Hematopoietic multipotent progenitor cell treated with erythropoietin and hydrocortisone succinate and interleukin-3 and kit ligand, for 15 days (in vitro differentiated cells): ENCODE data around the gene PDGFC.
"Not testable (repeated sequence)": the region's sequence is repeated elsewhere in the genome, so short reads cannot be mapped to it uniquely, and the experiment has no call there.

Experiments used
- DNase-seq: peaks from one replicate; pipeline ENCODE4 v3.0.0-alpha.2; 2015; ENCODE audit warnings: low spot score

PDGFC gene

DNA sequence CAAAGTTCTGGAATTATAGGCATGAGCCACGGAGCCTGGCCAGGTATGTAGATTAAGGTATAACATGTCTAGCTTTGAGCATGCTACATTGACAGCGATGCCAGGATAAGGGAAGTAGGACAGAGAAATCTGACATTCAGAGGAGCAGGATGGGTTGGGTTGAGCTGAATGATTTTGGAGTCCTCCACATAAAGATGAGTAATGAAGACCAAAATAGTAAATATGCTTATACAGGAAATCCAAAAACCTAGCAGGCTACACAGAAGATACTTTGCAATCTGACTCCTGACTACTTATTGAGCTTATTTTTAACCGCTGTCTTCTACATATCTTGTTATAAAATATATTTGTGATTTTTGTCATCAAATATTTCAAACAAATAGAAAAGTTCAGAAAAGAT is 69.7 kb downstream of the PDGFC start:
- no peak for DNase-seq

DNA sequence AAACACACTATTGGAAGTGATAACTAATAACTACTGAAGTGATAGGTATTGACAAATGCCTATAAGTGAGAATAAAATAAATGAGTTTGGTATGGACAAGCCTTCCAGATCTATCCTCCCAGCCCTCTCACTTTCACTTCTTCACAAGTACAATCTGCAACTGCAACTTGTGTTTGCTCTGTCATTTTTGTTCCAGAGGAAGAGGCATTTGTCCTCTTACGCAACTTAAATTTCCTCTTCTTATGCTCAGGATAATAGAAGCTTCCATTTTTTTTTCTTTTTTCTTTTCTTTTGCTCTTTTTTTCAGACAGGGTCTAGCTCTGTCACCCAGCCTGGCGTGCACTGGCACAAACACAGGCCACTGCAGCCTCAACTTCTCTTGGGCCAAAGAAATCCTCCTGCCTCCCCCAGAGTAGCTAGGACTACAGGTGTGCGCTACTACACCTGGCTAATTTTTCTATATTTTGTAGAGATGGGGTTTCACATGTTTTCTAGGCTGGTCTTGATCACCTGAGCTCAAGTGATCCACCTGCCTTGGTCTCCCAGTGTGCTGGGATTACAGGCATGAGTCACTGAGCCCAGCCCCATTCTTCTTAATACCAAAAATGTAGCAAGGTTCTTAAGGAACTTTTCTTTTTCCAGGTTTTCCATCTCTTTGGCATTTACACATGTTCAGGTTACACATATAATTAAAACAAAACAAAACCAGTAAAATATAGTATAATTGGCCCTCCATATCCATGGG is 73.1 kb downstream of the PDGFC start:
- DNase-seq: no peak

DNA sequence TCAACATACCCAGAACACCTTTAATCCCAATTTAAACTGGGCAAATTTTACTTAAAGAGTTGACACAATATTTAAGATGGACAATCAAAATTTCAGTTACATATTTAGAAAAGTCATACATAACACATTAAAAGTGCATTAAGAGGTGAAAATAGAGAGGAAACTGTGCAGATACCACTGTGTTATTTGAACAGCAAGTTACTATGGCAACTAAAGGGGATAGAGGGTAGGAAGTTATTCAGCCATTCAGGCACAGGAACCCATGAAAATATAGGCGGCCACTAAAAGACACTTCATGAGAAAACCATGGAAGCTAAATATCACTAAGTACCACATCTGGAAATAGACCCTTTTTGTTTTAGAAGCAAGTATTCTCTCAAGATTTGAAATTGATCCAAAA is 75.1 kb downstream of the PDGFC start:
- no peak for DNase-seq

- no peak for DNase-seq
Measured at GRCh38 chr4:156894234-156894633, 77.4 kb downstream of the PDGFC start.

DNA sequence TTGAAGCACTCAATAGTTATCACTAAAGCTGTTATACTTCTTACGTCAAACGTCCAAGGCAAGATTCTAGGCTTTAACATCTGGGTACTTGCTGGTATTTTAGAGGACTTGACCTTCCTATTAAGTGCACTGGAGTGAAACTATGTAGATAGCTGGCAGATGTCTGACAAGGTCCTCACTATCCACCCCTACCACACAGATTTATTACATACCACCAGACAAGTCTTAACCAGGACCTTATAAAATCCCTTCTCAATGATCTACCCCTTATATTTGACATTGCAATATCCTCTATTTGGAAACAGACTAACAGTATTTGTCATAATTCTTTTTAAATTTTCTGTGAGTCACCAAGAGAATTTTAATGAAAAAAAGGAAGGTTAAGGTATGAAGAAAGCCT is 78.8 kb downstream of the PDGFC start:
- no peak for DNase-seq

DNA sequence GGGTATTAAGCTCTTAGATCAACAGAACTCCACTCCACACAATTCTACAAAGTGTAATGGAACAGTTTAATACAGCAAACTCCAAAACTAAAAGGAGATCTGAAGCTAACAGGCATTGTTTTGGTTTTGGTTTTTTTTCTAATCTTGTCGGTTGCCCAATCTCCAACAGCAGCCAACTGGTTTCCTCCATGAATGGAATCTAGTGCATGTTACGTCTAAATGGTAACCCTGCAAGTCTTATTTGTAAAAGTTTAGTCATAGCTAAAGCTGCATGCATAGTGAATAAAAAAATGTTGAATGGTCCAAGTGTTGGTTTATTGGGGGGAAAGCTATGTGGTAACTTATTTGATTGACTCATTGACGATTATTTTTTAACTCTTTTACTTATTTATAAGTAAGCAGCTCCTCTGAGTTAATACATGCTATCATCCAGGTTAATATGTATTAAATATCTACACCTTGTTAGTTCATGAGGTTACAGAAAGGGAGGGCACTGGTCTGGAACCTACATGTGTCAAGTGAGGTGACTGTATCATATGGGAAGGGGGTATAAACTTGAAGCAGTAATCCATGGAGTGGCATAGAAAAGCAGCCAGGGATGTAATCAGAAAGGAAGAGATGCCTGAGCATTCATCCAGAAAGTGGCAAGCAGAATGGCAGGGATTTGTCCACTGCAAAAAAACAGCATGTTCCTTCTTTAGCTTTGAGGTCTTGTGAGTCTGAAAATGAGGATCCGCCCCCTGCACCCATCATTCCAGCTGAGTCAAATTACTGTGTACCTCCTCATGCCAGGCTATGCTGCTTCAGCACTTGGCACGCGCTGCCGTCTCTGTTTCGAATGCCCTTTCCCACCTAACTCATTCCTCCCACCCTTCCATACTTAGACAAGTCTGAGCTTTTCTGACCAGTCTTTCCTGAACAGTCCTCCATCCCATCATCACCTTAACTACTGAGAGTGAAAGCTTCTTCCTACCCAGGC is 81.7 kb downstream of the PDGFC start:
- DNase-seq: no peak

- DNase-seq: no peak
Measured at GRCh38 chr4:156888762-156889161, 82.8 kb downstream of the PDGFC start.

DNA sequence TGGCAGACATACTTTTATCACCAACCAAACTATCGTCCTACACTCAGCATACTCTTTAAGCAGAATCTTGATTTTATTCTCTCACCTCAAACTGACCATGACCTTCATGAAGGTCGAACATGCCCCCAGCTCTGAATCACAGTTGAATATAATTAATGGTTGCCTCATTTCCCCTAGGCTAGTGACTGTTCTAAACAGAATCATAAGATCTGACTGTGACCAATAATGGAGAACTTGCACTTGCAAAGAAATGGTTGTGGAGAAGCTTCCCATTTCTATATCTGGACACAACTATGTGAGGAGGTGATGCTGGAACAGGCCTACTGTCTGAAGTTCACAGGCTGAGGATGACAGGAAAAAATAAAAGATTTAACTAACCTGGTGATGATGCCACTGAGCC is 85.1 kb downstream of the PDGFC start:
- no peak for DNase-seq

GRCh38 chr4:156885374-156885773 is 86.2 kb downstream of the PDGFC start:
- DNase-seq: no peak

- no peak for DNase-seq
Measured at GRCh38 chr4:156884183-156884582, 87.4 kb downstream of the PDGFC start.

- no peak for DNase-seq
Measured at GRCh38 chr4:156875704-156876103, 95.9 kb downstream of the PDGFC start.

- DNase-seq: no peak
Measured at GRCh38 chr4:156875055-156875454, 96.5 kb downstream of the PDGFC start.

DNA sequence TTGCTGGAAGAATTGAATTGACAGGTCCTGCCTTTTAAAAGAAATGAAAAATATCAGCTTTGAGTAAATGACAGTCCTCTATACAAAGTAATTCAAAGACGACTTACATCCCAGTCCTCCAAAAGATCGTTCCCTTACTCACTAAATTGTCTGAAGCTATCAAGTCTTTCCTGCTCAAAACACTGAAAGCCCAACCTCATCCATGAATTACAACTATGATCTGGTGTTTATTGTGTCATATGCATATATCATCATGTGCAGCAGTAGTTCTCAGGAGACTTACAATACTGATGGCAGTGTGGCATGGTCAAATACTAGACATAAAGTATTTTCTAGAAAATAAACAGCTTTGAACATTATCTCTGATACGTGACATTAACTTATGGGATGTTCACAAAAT is 97.8 kb downstream of the PDGFC start:
- DNase-seq: no peak

DNA sequence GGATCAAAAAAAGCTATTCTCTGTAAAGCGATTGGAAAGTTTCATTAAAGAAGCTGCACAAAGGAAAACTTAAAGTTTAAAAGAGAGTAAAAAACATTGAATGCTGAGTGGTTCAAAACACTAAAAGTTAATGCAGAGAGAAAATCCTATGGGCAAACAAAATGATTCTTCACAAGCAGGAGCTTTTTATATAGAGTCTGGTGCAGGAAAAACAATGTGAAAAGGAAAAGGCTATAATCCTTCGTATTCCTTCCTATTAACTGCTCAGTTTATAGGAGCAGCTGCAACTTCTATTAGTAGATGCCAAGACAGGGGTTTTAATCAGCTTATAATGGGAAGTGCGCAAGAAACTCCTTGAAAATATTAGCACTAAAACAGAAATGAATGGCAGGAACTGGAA is 100.7 kb downstream of the PDGFC start:
- DNase-seq: no peak

DNA sequence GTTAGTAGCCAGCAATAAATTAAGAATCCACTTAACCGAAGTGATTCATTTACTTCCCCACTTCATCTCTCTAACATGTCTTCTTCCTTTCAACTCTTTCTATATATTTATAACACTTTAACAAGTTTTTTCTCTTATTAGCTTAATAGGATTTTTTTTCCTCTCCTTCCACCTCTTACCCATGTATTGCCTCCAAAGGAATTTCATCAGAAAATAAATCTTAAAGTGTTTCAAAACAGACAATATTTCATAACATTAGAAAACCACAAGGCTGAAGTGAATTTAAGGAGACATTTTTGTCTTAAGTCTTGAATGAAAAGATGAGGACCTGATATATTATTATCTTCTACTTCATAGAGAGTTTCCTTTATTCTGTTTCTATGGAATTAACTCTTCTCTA is 101.5 kb downstream of the PDGFC start:
- DNase-seq: no peak

DNA sequence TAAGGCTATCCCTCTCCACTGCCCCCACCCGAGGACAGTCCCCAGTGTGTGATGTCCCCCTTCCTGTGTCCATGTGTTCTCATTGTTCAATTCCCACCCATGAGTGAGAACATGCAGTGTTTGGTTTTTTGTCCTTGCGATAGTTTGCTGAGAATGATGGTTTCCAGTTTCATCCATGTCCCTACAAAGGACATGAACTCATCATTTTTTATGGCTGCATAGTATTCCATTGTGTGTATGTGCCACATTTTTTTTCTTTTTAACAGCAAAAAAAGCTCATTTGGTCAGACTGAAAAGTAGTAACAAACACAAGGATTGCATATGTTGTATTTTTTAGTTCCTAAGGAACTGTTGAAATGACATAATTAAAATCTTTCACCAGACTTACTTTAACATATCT is 105.5 kb downstream of the PDGFC start:
- DNase-seq: not testable (repeated sequence)

DNA sequence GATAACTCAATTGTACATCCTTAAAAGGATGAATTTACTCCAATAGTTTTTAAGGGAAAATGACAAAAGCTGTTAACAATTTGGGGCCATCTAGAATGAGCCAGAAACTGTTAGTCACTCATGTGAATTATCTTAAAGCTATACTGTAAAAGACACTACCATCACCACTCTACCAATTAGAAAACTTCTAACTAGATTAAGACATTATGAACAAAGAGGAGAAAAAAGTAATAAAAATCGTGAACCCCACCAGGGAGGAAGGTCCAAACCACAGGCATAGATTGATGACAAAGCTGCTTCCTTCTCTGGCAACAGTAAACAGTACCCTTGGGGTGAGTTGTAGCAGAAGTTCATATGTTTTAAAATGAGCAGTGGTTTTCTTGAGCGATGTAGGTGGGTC is 106.1 kb downstream of the PDGFC start:
- DNase-seq: no peak

- DNase-seq: no peak
Measured at GRCh38 chr4:156858071-156858470, 113.5 kb downstream of the PDGFC start.

- no peak for DNase-seq
Measured at GRCh38 chr4:156838761-156839160, 132.8 kb downstream of the PDGFC start.

GRCh38 chr4:156837625-156838345 is 133.8 kb downstream of the PDGFC start:
- DNase-seq: no peak

- DNase-seq: no peak
Measured at GRCh38 chr4:156832886-156833285, 138.7 kb downstream of the PDGFC start.

DNA sequence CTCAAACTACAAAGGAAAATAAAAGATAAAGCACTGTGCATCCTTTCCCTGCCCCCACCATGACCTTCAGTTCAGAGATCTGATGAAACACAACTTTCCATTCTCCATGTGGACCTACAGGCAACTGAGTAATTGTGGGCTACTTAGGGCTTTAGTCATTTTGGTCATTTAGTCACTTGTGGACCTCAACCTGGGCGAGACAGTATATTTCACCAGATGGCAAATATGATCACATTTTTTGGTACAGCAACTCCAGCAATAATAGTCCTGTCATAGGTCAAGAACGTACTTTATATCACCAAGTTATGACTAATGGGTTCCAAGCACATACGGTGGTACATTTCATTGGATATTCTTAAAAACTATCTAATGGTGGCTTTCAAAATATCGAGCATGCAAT is 141.2 kb downstream of the PDGFC start:
- no peak for DNase-seq
